Activated CD4-positive, alpha-beta T cell treated with anti-CD3 and anti-CD28 coated beads for 48 hours (primary cell): ENCODE measurements around the gene GALE.
"Not testable (repeated sequence)": the region's sequence is repeated elsewhere in the genome, so short reads cannot be mapped to it uniquely, and the experiment has no call there.

Experiments
- DNase-seq: peaks from one replicate; pipeline ENCODE4 v3.0.0-alpha.2; 2020

The GALE gene

DNA sequence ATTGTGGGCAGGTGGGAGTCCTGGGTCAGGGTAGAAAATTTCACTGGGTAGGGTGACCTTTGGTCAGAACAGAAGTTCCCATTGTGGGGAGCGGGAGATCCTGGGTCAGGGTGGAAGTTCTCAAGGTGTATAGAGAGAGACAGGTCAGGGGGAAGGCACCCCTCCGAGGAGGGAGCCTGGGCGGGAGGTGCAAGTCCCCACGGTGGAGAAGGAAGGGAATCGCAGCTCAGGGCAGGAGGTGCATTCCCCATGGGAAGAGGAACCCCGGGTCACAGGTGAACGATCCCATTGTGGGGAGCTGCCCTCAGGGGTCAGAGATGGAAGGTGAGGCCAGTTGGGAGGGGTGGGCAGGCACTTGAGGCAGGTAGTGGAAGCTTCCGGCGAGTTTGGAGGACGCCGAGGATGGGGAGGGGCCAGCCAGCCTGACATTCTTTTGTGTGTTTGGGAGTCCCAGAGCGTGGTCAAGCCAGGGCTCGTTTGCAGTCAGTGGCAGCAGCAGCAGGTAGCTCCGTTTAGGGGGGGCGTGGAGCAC lies 9.0 kb downstream of the GALE start:
- DNase-seq = peak; percentile 40

GRCh38 chr1:23790696-23791515 lies 9.6 kb downstream of the GALE start, which contains the start of gene LYPLA2:
Gene LYPLA2, plus strand, starts transcription at chr1:23791145. Its CDS starts 1,538 bp downstream, at chr1:23792683.
- peak; percentile 94 for DNase-seq

DNA sequence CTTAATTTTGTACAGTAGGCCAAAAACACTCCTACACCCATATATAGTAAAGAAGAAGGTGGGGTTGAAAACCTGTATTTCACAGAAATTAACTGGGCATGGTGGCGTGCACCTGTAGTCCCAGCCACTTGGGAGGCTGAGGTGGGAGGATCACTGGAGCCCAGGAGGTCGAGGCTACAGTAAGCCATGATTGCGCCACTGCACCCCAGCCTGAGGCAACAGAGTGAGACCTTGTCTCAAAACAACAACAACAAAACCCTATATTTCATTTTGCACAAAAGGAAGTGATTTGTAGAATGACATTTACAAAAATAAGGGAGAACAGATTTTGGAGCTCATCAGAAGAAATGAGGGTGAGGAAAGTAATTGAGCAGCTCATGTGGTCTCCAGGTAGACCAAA lies 11.9 kb downstream of the GALE start:
- DNase-seq = no peak

DNA sequence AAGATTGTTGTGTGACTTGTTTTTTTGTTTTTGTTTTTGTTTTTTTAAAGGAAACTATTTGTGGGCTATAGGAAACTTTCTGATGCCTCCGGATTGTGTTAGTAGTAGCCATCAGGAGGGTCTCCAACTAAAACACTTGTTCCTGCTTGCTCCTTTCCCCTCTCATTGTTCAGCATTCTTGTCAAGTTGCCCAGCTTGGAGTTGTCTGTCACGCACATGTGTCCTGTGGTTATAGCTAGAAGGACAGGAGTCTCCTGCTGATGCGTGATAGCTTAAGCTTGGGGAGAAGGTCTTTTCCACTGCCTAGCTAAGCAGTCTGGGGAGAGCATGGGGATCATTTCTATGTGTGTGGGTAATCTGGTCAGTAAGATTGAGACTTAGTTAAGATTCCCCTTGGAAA lies 12.9 kb downstream of the GALE start:
- no peak for DNase-seq

GRCh38 chr1:23784846-23785245 lies 15.7 kb downstream of the GALE start:
- no peak for DNase-seq

DNA sequence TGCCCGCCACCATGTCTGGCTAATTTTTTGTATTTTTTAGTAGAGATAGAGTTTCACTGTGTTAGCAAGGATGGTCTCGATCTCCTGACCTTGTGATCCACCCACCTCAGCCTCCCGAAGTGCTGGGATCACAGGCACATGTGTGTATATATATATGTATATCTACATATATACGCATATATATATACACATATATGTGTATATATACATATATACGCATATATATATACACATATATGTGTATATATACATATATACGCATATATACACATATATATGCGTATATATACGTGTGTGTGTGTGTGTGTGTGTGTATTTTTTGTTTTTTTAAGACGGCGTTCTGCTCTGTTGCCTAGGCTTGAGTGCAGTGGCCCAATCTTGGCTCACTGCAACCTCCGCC lies 17.4 kb downstream of the GALE start:
- DNase-seq = not testable (repeated sequence)

DNA sequence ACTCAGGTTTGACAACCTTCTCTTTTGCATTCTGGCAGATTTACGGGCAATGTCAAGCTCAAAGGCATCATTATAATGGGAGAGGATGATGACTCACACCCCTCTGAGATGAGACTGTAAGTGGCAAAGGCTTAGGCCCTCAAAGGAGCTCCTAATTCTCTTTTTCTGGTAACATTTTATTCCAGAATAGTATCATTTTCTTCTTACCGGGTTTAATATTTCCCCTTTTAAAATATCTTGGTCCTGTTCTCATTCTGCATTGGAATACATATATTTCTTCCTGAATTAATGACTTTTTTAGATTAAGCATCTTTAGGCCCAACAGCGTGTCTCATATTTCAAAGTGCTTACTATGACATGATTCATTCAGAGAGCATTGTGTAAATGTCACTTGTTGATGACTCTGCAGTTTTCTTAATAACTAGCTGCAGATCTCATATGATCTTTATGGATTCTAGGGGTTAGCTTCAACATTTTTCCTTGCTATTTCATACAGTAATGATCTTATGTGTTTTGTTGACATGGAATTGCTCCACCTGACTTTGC lies 20.7 kb downstream of the GALE start:
- no peak for DNase-seq

- peak; percentile 87 for DNase-seq
These were observed 22.4 kb downstream of the GALE start, which contains the start of gene PITHD1 for GRCh38 chr1:23777979-23778814. Gene PITHD1, plus strand, starts transcription at chr1:23778418. Its CDS starts 98 bp downstream, at chr1:23778516.

DNA sequence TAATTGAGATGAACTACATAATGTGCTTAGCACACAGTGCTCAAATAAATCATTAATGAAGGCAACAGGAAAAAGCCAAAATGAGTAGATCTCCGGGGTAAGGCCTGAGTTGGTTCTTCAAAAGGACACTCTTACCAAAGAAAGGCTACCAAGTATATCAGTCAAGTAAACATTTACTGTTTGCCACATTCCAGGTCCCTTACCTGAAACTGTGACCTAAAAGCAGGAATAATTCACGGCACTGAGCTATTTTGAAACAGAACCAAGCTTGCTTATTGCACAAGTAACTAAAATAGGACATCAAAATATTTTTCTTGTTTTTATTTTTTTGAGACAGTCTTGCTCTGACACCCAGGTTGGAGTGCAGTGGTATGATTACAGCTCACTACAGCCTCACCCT lies 24.3 kb downstream of the GALE start:
- DNase-seq = no peak

DNA sequence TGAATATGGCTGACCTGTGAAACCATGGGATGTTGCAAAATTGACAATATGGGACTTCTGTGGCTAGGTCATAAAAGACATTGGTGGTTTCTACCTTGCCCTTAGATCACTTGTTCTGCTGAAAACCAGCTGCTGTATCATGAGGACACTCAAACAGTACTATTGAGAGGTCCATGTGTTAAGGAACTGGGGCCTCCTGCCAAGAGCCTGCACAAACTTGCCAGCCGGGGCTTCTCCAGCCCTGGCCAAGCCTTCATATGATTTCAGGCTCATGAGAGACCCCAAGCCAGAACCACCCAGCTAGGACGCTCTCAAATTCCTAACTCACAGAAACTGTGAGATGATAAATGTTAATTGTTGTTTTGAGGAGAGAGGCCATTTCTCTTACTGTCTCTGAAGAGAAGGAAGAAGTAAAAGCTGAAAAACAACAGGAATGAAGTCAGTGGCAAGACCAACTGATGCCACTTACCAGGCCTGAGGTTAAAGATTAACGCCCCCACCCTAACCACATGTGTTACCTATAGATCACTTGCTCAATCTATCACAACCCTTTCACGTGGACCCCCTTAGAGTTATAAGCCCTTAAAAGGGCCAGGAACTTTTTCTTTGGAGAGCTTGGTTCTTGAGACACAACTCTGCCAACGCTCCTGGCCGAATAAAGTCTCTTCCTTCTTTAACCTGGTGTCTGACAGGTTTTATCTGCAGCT lies 26.2 kb downstream of the GALE start:
- no peak for DNase-seq

- DNase-seq = no peak
These were observed 27.7 kb downstream of the GALE start for GRCh38 chr1:23772854-23773242.

DNA sequence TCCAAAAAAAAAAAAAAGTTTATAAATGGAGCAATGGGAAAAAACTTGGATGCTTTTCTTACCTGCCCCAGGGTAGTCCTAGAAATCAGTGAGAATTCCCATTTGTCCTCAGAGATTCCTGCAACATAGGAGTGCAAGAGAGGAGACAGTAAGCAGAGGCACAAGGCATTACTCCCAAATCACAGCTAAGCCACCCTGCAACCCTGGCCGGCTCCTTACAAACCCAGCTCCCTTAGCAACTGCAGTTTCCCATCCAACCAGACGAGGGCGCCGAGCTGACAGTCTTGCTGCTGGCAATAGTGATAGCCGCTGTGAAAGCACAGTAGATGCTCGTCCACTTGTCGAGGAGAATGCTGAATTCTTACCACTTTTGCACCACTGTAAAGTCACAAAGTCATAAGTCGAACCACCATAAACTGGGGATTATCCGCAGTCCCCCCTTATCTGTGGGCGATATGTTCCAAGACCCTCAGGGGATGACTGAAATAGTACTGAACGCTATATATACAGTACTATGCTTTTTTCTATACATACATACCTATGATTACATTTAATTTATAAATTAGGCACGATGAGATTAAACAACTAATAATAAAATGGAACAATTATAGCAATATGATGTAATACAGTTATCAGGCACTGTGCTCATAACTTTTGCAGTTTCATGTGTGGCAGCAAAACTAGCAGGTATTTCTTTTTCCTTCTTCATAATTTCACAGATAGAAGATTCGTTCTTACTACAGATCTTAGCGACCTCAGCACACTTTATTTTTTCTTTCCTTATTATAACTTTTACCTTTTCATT lies 28.3 kb downstream of the GALE start:
- DNase-seq = peak; percentile 91

DNA sequence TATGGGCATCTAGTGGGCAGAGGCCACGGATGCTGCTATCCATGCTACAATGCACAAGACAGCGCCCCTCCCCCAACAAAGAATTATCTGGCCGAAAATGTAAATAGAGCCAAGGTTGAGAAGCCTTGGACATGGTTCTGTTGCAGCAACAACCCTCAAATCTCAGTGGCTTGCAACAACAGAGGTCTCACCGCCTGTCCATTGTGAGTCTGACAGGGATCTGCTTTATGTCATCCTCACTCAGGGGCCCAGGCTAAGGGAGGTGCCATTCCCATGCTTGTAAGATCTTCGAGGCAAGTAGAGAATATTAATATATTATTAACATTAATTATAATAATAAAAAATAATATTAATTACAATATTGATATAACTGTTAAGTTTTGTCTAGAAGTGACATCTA lies 31.8 kb downstream of the GALE start:
- DNase-seq = no peak

GRCh38 chr1:23763041-23763577 lies 37.4 kb downstream of the GALE start:
- DNase-seq = no peak

DNA sequence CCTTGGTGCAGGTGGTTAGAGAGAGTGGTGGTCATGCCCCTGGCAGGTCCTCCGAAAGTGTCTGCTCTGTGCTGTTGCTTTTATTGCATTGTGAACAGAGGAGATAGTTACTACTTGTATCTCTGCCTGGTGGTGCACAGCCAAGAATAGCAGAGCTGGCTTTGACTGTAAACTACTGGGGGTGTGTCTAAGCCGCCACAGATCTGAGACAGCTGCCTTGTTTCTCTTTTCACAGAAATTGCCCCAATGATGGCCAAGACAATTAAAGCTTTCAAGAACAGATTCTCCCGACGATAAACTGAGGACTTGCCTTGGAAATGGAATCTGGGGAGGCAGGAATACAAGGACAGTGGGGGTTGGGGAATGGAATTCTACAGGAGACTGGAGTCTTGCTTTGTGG lies 41.3 kb downstream of the GALE start:
- DNase-seq = no peak

DNA sequence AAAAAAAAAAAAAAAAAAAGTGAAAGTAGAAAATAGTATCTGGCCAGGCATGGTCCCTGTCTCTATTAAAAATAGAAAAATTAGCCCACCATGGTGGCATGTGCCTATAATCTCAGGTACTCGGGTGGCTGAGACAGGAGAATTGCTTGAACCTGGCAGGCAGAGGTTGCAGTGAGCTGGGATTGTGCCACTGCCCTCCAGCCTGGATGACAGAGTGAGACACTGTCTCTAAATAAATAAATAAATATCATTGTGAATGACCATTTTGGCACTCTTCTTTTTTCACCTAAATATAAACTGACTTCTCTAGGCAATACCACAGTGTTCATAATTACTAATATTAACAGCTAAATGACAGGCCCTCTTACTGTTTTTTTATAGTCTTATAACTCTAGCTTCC lies 42.7 kb downstream of the GALE start:
- no peak for DNase-seq

GRCh38 chr1:23756676-23757075 lies 43.9 kb downstream of the GALE start:
- DNase-seq = no peak

DNA sequence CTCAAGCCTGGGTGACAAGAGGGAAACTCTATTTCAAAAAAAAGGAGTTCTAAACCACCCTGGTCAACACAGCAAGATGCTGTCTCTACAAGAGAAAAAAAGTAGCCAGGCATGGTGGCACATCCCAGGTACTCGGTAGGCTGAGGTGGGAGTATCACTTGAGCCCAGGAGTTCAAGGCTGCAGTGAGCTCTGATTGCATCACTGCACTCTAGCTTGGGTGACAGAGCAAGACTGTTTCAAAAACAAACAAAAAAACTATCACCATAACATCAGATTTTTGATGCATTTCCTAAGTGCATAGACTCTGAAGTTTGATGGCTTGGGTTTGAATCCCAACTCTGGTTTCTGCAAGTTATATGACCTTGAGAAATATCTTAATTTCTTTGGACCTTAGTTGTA lies 47.6 kb downstream of the GALE start:
- no peak for DNase-seq

DNA sequence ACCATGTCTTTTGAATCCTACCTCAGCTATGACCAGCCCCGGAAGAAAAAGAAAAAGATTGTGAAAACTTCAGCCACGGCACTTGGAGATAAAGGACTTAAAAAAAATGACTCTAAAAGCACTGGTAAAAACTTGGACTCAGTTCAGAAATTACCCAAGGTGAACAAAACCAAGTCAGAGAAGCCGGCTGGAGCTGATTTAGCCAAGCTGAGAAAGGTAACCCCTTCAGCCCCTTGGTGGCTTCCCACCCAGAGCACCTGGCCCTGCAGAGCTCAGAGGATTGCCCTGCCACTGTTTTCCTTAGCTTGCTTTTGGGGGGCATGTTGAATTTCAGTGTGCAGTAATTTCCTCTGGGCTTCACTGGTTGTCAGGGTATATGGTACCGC lies 48.7 kb downstream of the GALE start:
- DNase-seq = no peak

DNA sequence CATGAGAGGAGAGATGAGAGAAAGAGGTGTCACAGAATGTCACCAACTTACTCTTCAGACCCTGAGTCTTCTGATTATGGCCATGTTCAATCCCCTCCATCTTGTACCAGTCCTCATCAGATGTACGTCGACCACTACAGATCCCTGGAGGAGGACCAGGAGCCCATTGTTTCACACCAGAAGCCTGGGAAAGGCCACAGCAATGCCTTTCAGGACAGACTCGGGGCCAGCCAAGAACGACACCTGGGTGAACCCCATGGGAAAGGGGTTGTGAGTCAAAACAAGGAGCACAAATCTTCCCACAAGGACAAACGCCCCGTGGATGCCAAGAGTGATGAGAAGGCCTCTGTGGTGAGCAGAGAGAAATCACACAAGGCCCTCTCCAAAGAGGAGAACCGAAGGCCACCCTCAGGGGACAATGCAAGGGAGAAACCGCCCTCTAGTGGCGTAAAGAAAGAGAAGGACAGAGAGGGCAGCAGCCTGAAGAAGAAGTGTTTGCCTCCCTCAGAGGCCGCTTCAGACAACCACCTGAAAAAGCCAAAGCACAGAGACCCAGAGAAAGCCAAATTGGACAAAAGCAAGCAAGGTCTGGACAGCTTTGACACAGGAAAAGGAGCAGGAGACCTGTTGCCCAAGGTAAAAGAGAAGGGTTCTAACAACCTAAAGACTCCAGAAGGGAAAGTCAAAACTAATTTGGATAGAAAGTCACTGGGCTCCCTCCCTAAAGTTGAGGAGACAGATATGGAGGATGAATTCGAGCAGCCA lies 49.3 kb downstream of the GALE start:
- DNase-seq = peak; percentile 55

DNA sequence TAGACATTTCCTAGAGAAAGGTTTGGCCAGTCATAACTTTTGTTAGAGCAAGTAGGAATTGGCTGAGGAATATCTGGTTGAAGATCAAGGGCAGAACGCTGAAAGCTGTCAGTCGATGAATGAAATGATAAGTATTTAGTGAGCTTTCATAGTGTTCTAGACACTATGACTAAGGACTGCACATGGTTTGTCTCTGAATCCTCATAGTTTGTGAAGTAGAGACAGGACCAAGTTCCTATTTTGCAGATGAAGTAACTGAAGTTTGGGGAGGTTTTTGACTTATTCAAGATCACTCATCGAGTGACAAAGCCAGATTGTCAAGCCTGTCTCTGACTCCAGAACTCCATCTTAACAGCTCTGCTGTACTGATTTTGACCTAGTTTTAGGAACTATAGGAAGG lies 52.5 kb downstream of the GALE start:
- no peak for DNase-seq
